Superior temporal gyrus (tissue), 1 donor: Measurements from ENCODE around the gene TBX6.

Experiments used
- DNase-seq: peaks from one replicate; pipeline ENCODE4 v3.0.0-alpha.2; 2016; ENCODE audit errors: extremely low spot score

The TBX6 gene

GRCh38 chr16:30113711-30114333 lies 22.1 kb upstream of the TBX6 start:
- no peak for DNase-seq

- no peak for DNase-seq
Measured at GRCh38 chr16:30113031-30113710, 21.4 kb upstream of the TBX6 start, which contains the start of gene GDPD3. GDPD3 (minus strand) TSS chr16:30113537; CDS start chr16:30113478, 59 bp downstream.

GRCh38 chr16:30112197-30113030 lies 20.7 kb upstream of the TBX6 start:
- DNase-seq = no peak

- DNase-seq = no peak
Measured at GRCh38 chr16:30110661-30111060, 18.9 kb upstream of the TBX6 start.

GRCh38 chr16:30108059-30108850 lies 16.5 kb upstream of the TBX6 start:
- no peak for DNase-seq

- DNase-seq = no peak
Measured at GRCh38 chr16:30104492-30104891, 12.8 kb upstream of the TBX6 start.

- no peak for DNase-seq
Measured at GRCh38 chr16:30104090-30104489, 12.4 kb upstream of the TBX6 start.

GRCh38 chr16:30096862-30097563 lies 5.3 kb upstream of the TBX6 start:
- DNase-seq = peak; percentile 21

- DNase-seq = peak; percentile 83
Measured at GRCh38 chr16:30096105-30096861, 4.6 kb upstream of the TBX6 start, which contains the start of gene YPEL3. YPEL3 (minus strand) TSS chr16:30096213; CDS start chr16:30095482, 731 bp downstream.

- peak; percentile 12 for DNase-seq
Measured at GRCh38 chr16:30095166-30096078, 3.7 kb upstream of the TBX6 start.

GRCh38 chr16:30094541-30095165 lies 2.9 kb upstream of the TBX6 start:
- DNase-seq = no peak

- DNase-seq = peak; percentile 73
Measured at GRCh38 chr16:30092373-30093010, 768 bp upstream of the TBX6 start.

- no peak for DNase-seq
Measured at GRCh38 chr16:30090610-30091331, 953 bp downstream of the TBX6 start.

GRCh38 chr16:30088832-30089624 lies 2.7 kb downstream of the TBX6 start:
- DNase-seq = no peak

- DNase-seq = no peak
Measured at GRCh38 chr16:30088237-30088831, 3.4 kb downstream of the TBX6 start.

- DNase-seq = no peak
Measured at GRCh38 chr16:30087181-30087898, 4.4 kb downstream of the TBX6 start.
